ENCODE data around the gene HS3ST3B1.
A peak's percentile ranks its signal among the peaks of the same experiment; 100 is the strongest.

Gene HS3ST3B1

DNA sequence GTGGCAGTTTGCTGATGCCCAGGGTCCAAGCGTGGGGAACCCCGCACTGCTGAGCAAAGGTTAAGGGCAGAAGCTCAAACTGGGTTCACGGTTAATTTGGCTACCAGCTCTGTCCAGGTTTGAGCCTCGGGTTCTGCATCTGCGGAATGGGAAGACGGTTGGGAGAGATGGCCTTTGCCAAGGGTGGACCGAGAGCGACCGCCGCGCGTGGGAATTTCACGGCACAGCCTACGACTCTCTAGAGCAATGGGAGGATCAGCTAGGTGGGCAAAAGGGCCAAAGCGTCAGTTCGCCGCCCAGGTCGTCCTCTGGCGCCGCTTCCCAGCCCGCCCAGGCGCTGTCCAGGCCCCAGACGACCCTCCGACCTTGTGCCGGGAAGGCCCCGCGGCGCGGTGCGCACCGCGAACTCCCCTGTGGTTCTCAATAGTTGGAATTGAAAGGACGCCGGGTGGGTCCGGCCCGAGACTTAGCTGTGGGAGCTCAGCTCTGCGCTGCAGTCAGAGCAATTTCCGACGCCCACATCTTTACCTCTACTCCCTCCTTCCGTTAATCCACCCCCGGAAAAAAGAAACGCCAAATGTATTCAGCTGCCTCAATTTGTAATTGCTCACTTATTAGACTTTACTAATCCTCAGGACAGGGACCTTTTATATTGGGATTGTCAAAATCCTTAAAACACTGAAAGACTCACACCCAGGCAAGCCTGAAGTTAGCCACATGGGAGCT is 2.5 kb upstream of the HS3ST3B1 start:
- H3K9me3 ChIP-seq (ENCODE audit: control extremely low read depth in 1 of 5, control insufficient read depth in 4 of 5, insufficient read depth in 2 of 5, low read depth in 1 of 5, low read length in 4 of 5): peaks cover 0 to 3% (median 0%) of the 10 kb centered on the region in 5 experiments
- H3K27ac ChIP-seq (ENCODE audit: insufficient read depth in 1 of 2, low read depth in 1 of 2, low read length in 2 of 2, poor library complexity in 1 of 2, severe bottlenecking in 2 of 2): no peak overlapping the region
- ChIA-PET CTCF (interaction anchor here (0.7 to 1.5 kb wide), 6 partner anchors 9 to 627 kb away, joined by 3 to 5 read pairs (median 4); no protein-coding TSS in a partner anchor), POLR2A (interaction anchor here (0.6 to 1.1 kb wide), 2 partner anchors 11 to 86 kb away, joined by 4 read pairs; no protein-coding TSS in a partner anchor)
- WGBS (ENCODE audit: insufficient coverage): 71% methylated on average over 40 of the region's 42 CpGs
- no peaks in the 10 kb centered on the region for H3K36me3 ChIP-seq (ENCODE audit: control insufficient read depth in 4 of 4, insufficient read depth in 4 of 4, low read length in 3 of 4)
- H3K4me1 ChIP-seq (ENCODE audit: control extremely low read depth in 1 of 4, control insufficient read depth in 4 of 4, insufficient read depth in 4 of 4, low read length in 3 of 4): peaks cover 11 to 74% (median 62%) of the 10 kb centered on the region in 4 experiments
- no peak for DNase-seq
- peaks cover 0 to 35% (median 19%) of the 10 kb centered on the region in 5 experiments for H3K27me3 ChIP-seq (replicated peaks in 2 of 5; ENCODE audit: control insufficient read depth in 4 of 5, insufficient read depth in 5 of 5, low read length in 4 of 5)
- peak overlapping the region in 5 of 7 experiments; percentile 63 to 92 (median 80) for H3K4me3 ChIP-seq (ENCODE audit: control insufficient read depth in 1 of 7, extremely low read depth in 1 of 7, insufficient read depth in 4 of 7, low read depth in 2 of 7, low read length in 6 of 7)

DNA sequence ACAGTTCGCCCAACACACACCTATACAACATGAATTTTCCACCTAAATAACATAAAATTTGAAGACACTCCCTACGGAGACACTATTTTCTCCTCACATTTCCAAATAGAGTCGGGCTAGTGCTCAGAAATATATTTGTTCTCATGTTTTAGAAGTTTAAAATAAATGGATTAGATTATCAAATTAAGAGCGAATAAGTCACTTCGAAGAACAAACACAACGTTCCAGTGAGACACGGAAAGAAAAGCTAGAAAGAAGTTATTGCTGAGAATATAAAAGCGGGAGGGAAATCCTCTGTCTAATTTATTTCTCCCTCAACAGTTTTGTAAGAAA is 2.0 kb upstream of the HS3ST3B1 start:
- H3K36me3 ChIP-seq (ENCODE audit: control insufficient read depth in 4 of 4, insufficient read depth in 4 of 4, low read length in 3 of 4): no peaks in the 10 kb centered on the region
- peaks cover 11 to 79% (median 68%) of the 10 kb centered on the region in 4 experiments for H3K4me1 ChIP-seq (ENCODE audit: control extremely low read depth in 1 of 4, control insufficient read depth in 4 of 4, insufficient read depth in 4 of 4, low read length in 3 of 4)
- POLR2A ChIA-PET: interaction anchor here (0.6 kb wide), 1 partner anchor 86 kb away, joined by 3 read pairs; no protein-coding TSS in a partner anchor
- CTCF ChIA-PET: interaction anchor here (0.7 to 1.5 kb wide), 3 partner anchors 8 to 627 kb away, joined by 3 to 4 read pairs (median 4); no protein-coding TSS in a partner anchor
- H3K4me3 ChIP-seq (ENCODE audit: control insufficient read depth in 1 of 7, extremely low read depth in 1 of 7, insufficient read depth in 4 of 7, low read depth in 2 of 7, low read length in 6 of 7): peak overlapping the region in 6 of 7 experiments; percentile 72 to 92 (median 79)
- peaks cover 0 to 40% (median 20%) of the 10 kb centered on the region in 5 experiments for H3K27me3 ChIP-seq (replicated peaks in 2 of 5; ENCODE audit: control insufficient read depth in 4 of 5, insufficient read depth in 5 of 5, low read length in 4 of 5)
- DNase-seq: no peak
- H3K9me3 ChIP-seq (ENCODE audit: control extremely low read depth in 1 of 5, control insufficient read depth in 4 of 5, insufficient read depth in 2 of 5, low read depth in 1 of 5, low read length in 4 of 5): peaks cover 0 to 3% (median 0%) of the 10 kb centered on the region in 5 experiments
- peak overlapping the region in 1 of 2 experiments; percentile 32 for H3K27ac ChIP-seq (ENCODE audit: insufficient read depth in 1 of 2, low read depth in 1 of 2, low read length in 2 of 2, poor library complexity in 1 of 2, severe bottlenecking in 2 of 2)
- whole genome bisulfite sequencing (ENCODE audit: insufficient coverage): 35% methylated on average over 6 of the region's 8 CpGs

DNA sequence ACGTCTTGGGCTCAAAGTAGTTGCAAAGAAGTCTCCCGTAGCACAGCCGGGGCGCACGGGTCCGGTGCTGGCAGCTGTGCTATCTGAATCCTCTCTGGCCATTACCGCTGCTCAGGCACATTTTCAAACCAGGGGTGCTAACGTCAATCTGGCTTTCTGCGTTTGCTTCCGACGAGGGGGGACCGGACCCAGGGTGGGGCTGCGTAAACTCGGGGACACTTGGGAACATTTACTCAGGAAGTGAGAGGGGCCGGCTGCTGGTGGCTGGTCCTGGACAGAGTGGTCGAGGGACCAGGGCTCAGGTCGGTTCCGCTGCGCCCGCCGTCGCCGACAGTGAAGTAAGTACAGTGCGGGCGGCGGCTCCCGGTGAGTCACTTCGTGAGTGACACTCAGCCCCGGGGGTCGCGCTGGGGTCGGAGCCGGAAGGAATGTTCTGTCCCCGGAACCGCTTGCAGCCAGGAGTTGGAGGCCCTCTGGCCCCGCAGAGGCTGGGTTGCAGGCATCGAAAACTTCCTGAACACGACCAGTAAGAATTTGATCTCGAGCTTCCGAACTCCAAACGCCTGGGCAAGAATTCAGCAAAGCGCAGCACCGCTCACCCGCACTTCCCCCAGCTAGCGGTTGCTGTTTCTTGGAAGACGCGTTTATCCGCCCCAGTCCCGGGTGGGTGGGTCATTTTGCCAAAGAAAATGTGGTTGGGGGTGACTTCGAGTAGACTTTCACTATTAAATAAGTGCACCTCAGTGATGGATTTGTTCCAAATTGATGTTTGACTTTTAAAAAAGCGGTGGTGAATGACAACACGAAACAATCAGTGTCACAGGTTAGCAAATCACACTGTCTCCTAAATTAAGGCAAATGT is 1.4 kb upstream of the HS3ST3B1 start:
- Histone ChIP-seq H3K36me3 (ENCODE audit: control insufficient read depth in 4 of 4, insufficient read depth in 4 of 4, low read length in 3 of 4) (no peaks in the 10 kb centered on the region), H3K4me1 (ENCODE audit: control extremely low read depth in 1 of 4, control insufficient read depth in 4 of 4, insufficient read depth in 4 of 4, low read length in 3 of 4) (peaks cover 11 to 82% (median 71%) of the 10 kb centered on the region in 4 experiments), H3K27ac (ENCODE audit: insufficient read depth in 1 of 2, low read depth in 1 of 2, low read length in 2 of 2, poor library complexity in 1 of 2, severe bottlenecking in 2 of 2) (peak overlapping the region in 1 of 2 experiments; percentile 32), H3K27me3 (replicated peaks in 2 of 5; ENCODE audit: control insufficient read depth in 4 of 5, insufficient read depth in 5 of 5, low read length in 4 of 5) (peaks cover 0 to 46% (median 22%) of the 10 kb centered on the region in 5 experiments), H3K9me3 (ENCODE audit: control extremely low read depth in 1 of 5, control insufficient read depth in 4 of 5, insufficient read depth in 2 of 5, low read depth in 1 of 5, low read length in 4 of 5) (peaks cover 0 to 3% (median 0%) of the 10 kb centered on the region in 5 experiments), H3K4me3 (ENCODE audit: control insufficient read depth in 1 of 7, extremely low read depth in 1 of 7, insufficient read depth in 4 of 7, low read depth in 2 of 7, low read length in 6 of 7) (peak overlapping the region; percentile 16 to 92 (median 78))
- WGBS (ENCODE audit: insufficient coverage): under 1% methylated on average over 29 of the region's 52 CpGs
- ChIA-PET POLR2A (interaction anchor here (0.6 kb wide), 1 partner anchor 86 kb away, joined by 3 read pairs; no protein-coding TSS in a partner anchor), CTCF (interaction anchor here (0.6 to 2.7 kb wide), 2 partner anchors 88 to 316 kb away, joined by 3 to 7 read pairs; no protein-coding TSS in a partner anchor)
- peak in 2 of 3 donors; percentile 52 to 75 for DNase-seq

DNA sequence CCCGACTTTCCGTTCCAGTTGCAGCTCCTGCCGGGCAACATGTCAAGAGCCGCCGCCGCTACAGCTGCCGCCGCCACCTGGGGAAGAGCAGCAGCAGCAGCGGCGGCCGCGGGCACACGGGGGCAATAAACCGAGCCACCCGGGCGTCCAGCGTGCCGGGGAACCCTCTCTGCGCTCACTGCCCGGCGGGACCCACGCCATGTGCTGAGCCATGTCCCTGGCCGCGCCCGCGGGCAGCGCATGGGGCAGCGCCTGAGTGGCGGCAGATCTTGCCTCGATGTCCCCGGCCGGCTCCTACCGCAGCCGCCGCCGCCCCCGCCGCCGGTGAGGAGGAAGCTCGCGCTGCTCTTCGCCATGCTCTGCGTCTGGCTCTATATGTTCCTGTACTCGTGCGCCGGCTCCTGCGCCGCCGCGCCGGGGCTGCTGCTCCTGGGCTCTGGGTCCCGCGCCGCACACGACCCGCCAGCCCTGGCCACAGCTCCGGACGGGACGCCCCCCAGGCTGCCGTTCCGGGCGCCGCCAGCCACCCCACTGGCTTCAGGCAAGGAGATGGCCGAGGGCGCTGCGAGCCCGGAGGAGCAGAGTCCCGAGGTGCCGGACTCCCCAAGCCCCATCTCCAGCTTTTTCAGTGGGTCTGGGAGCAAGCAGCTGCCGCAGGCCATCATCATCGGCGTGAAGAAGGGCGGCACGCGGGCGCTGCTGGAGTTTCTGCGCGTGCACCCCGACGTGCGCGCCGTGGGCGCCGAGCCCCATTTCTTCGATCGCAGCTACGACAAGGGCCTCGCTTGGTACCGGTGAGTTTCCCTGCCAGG is 604 bp downstream of the HS3ST3B1 start:
- no peak overlapping the region for H3K27ac ChIP-seq (ENCODE audit: insufficient read depth in 1 of 2, low read depth in 1 of 2, low read length in 2 of 2, poor library complexity in 1 of 2, severe bottlenecking in 2 of 2)
- peak overlapping the region; percentile 49 to 92 (median 78) for H3K4me3 ChIP-seq (ENCODE audit: control insufficient read depth in 1 of 7, extremely low read depth in 1 of 7, insufficient read depth in 4 of 7, low read depth in 2 of 7, low read length in 6 of 7)
- peaks cover 0 to 7% (median 0%) of the 10 kb centered on the region in 4 experiments for H3K36me3 ChIP-seq (ENCODE audit: control insufficient read depth in 4 of 4, insufficient read depth in 4 of 4, low read length in 3 of 4)
- H3K4me1 ChIP-seq (ENCODE audit: control extremely low read depth in 1 of 4, control insufficient read depth in 4 of 4, insufficient read depth in 4 of 4, low read length in 3 of 4): peaks cover 14 to 70% (median 70%) of the 10 kb centered on the region in 4 experiments
- ChIA-PET CTCF (interaction anchor here (0.5 to 2.7 kb wide), 12 partner anchors 16 to 964 kb away, joined by 3 to 13 read pairs (median 3); no protein-coding TSS in a partner anchor), POLR2A (interaction anchor here (0.6 to 1.0 kb wide), 2 partner anchors 259 to 696 kb away, joined by 3 read pairs; no protein-coding TSS in a partner anchor)
- peak; percentile 29 to 55 (median 44) for DNase-seq
- H3K9me3 ChIP-seq (ENCODE audit: control extremely low read depth in 1 of 5, control insufficient read depth in 4 of 5, insufficient read depth in 2 of 5, low read depth in 1 of 5, low read length in 4 of 5): peaks cover 0 to 3% (median 0%) of the 10 kb centered on the region in 5 experiments
- peaks cover 0 to 43% (median 18%) of the 10 kb centered on the region in 5 experiments for H3K27me3 ChIP-seq (replicated peaks in 2 of 5; ENCODE audit: control insufficient read depth in 4 of 5, insufficient read depth in 5 of 5, low read length in 4 of 5)
- under 1% methylated on average over 83 of the region's 90 CpGs for WGBS (ENCODE audit: insufficient coverage)

DNA sequence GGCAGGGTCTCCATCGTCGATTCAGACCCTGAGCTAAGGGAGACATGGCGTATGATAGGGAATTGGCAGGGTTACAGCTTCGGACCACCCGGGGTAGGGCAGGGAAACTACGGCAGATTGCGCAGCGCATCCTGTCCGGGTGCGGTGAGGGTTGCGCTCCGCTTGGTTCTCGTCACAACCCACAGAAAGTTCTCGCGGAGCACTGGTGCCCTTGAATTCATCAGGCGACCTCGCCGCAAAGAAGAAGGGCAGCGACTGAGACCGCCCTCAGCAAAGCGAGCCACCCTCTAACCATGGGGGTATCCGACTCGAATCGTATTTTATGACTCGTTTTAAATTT is 1.2 kb downstream of the HS3ST3B1 start:
- POLR2A ChIA-PET: interaction anchor here (0.6 to 1.0 kb wide), 2 partner anchors 259 to 697 kb away, joined by 3 read pairs; no protein-coding TSS in a partner anchor
- CTCF ChIA-PET: interaction anchor here (0.9 to 2.7 kb wide), 9 partner anchors 17 to 964 kb away, joined by 3 to 13 read pairs (median 3); no protein-coding TSS in a partner anchor
- Histone ChIP-seq H3K4me3 (ENCODE audit: control insufficient read depth in 1 of 7, extremely low read depth in 1 of 7, insufficient read depth in 4 of 7, low read depth in 2 of 7, low read length in 6 of 7) (peak overlapping the region; percentile 49 to 92 (median 78)), H3K4me1 (ENCODE audit: control extremely low read depth in 1 of 4, control insufficient read depth in 4 of 4, insufficient read depth in 4 of 4, low read length in 3 of 4) (peaks cover 14 to 67% (median 65%) of the 10 kb centered on the region in 4 experiments), H3K9me3 (ENCODE audit: control extremely low read depth in 1 of 5, control insufficient read depth in 4 of 5, insufficient read depth in 2 of 5, low read depth in 1 of 5, low read length in 4 of 5) (peaks cover 0 to 3% (median 0%) of the 10 kb centered on the region in 5 experiments), H3K27ac (ENCODE audit: insufficient read depth in 1 of 2, low read depth in 1 of 2, low read length in 2 of 2, poor library complexity in 1 of 2, severe bottlenecking in 2 of 2) (no peak overlapping the region), H3K36me3 (ENCODE audit: control insufficient read depth in 4 of 4, insufficient read depth in 4 of 4, low read length in 3 of 4) (peaks cover 0 to 7% (median 0%) of the 10 kb centered on the region in 4 experiments), H3K27me3 (replicated peaks in 2 of 5; ENCODE audit: control insufficient read depth in 4 of 5, insufficient read depth in 5 of 5, low read length in 4 of 5) (peaks cover 0 to 39% (median 18%) of the 10 kb centered on the region in 5 experiments)
- WGBS (ENCODE audit: insufficient coverage): under 1% methylated on average over 25 of the region's 25 CpGs
- peak in 2 of 3 donors; percentile 59 to 69 for DNase-seq

Measured in common myeloid progenitor, CD34-positive (primary cell).